Glutamatergic neuron (in vitro differentiated cells): Measurements from ENCODE around the gene CLMN. TPM values are rescaled to one million over a fixed set of nuclear protein-coding genes. Genes with fewer than 3 reads are reported as not detected.

Source experiments
- DNase-seq: peaks from one replicate; pipeline ENCODE4 v3.0.0; 2022
- H3K27ac Mint-ChIP-seq: one replicate; pipeline ENCODE4 v1.8.0; 2020; ENCODE audit warnings: mild to moderate bottlenecking, mixed read lengths, inconsistent platforms; ENCODE audit not compliant: unreplicated experiment
- H3K27me3 Mint-ChIP-seq: one replicate; pipeline ENCODE4 v1.8.0; 2020; ENCODE audit warnings: mild to moderate bottlenecking, moderate library complexity, mixed read lengths, inconsistent platforms; ENCODE audit not compliant: unreplicated experiment
- H3K36me3 Mint-ChIP-seq: one replicate; pipeline ENCODE4 v1.8.0; 2020; ENCODE audit warnings: mild to moderate bottlenecking, mixed read lengths, inconsistent platforms; ENCODE audit not compliant: unreplicated experiment
- H3K4me1 Mint-ChIP-seq: one replicate; pipeline ENCODE4 v1.8.0; 2020; ENCODE audit warnings: mild to moderate bottlenecking, low read depth, mixed read lengths, inconsistent platforms; ENCODE audit not compliant: unreplicated experiment
- H3K4me3 Mint-ChIP-seq: one replicate; pipeline ENCODE4 v1.8.0; 2020; ENCODE audit warnings: mild to moderate bottlenecking, mixed read lengths, inconsistent platforms; ENCODE audit not compliant: unreplicated experiment
- H3K9me3 Mint-ChIP-seq: one replicate; pipeline ENCODE4 v1.8.0; 2020; ENCODE audit warnings: mild to moderate bottlenecking, moderate library complexity, mixed read lengths, inconsistent platforms; ENCODE audit not compliant: unreplicated experiment
- total RNA-seq: library from RNA; stranded (reverse); fragmentation: NEBNext Ultra II Directional; extraction: Animal tissue kit (Norgen Biotek cat#: 25700); gene quantifications from one replicate; pipeline ENCODE4 v1.2.1, GENCODE V29; 2021; ENCODE audit not compliant: unreplicated experiment
- TF ChIP-seq, protein P1 (sequence below): fragments of 200-600 bp; sonication (generic); IDR thresholded peaks from one replicate; pipeline ENCODE4 v1.5.0; 2021; ENCODE audit not compliant: partially characterized antibody, unreplicated experiment

The CLMN gene
- total RNA-seq, 1 donor from 2014 or later: 17.6 TPM

DNA sequence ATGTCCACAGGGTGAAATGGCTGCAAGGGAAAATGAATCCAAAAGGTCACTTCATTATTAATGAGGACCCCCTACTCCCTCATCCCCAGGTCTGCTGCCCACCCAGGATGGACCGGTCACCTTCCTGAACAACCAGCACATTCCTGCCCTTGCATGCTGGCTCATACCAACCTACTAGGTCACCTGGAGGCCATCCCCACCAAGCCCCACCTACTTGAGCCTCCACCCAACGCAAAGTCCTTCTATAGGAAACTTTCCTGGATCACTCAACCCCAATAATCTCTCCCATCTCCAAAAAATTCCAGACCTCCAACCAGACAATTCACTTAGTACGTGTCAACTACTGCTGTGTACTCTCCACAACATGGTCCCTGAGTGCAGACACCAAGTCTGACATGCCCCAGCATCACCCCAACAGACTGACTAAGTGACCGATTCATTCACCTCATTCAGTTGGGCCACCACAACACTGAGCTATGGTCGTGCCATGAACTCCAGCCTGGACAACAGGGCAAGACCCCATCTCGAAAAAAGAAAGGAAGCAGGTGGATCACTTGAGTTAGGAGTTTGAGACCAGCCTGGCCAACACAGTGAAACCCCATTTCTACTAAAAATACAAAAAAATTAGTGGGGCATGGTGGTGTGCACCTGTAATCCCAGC is 18.1 kb downstream of the CLMN start:
- DNase-seq: no peak
- H3K4me1 Mint-ChIP-seq: peaks cover 32% of the 10 kb centered on the region
- H3K9me3 Mint-ChIP-seq: peaks cover 5% of the 10 kb centered on the region
- H3K4me3 Mint-ChIP-seq: no peak overlapping the region
- no peak overlapping the region for H3K27ac Mint-ChIP-seq
- H3K27me3 Mint-ChIP-seq: peaks cover 6% of the 10 kb centered on the region
- H3K36me3 Mint-ChIP-seq: peaks cover 4% of the 10 kb centered on the region
- TF ChIP-seq, protein P1, sequence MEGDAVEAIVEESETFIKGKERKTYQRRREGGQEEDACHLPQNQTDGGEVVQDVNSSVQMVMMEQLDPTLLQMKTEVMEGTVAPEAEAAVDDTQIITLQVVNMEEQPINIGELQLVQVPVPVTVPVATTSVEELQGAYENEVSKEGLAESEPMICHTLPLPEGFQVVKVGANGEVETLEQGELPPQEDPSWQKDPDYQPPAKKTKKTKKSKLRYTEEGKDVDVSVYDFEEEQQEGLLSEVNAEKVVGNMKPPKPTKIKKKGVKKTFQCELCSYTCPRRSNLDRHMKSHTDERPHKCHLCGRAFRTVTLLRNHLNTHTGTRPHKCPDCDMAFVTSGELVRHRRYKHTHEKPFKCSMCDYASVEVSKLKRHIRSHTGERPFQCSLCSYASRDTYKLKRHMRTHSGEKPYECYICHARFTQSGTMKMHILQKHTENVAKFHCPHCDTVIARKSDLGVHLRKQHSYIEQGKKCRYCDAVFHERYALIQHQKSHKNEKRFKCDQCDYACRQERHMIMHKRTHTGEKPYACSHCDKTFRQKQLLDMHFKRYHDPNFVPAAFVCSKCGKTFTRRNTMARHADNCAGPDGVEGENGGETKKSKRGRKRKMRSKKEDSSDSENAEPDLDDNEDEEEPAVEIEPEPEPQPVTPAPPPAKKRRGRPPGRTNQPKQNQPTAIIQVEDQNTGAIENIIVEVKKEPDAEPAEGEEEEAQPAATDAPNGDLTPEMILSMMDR: no peak

GRCh38 chr14:95300697-95301526 is 18.8 kb downstream of the CLMN start:
- Mint-ChIP-seq H3K4me3 (no peak overlapping the region), H3K27ac (no peak overlapping the region), H3K27me3 (peaks cover 3% of the 10 kb centered on the region), H3K4me1 (peaks cover 31% of the 10 kb centered on the region), H3K36me3 (peaks cover 4% of the 10 kb centered on the region), H3K9me3 (peaks cover 3% of the 10 kb centered on the region)
- TF ChIP-seq, protein P1: no peak
- no peak for DNase-seq

- no peak overlapping the region for H3K27ac Mint-ChIP-seq
- H3K9me3 Mint-ChIP-seq: peaks cover 8% of the 10 kb centered on the region
- peaks cover 8% of the 10 kb centered on the region for H3K36me3 Mint-ChIP-seq
- no peaks in the 10 kb centered on the region for H3K27me3 Mint-ChIP-seq
- DNase-seq: no peak
- TF ChIP-seq, protein P1: no peak
- peaks cover 30% of the 10 kb centered on the region for H3K4me1 Mint-ChIP-seq
- H3K4me3 Mint-ChIP-seq: no peak overlapping the region
Observed at GRCh38 chr14:95300002-95300696, 19.6 kb downstream of the CLMN start.

GRCh38 chr14:95299271-95299670 is 20.4 kb downstream of the CLMN start:
- Mint-ChIP-seq H3K9me3 (peaks cover 8% of the 10 kb centered on the region), H3K27ac (no peak overlapping the region), H3K4me3 (no peak overlapping the region), H3K36me3 (peaks cover 11% of the 10 kb centered on the region), H3K27me3 (peaks cover under 1% of the 10 kb centered on the region), H3K4me1 (peaks cover 24% of the 10 kb centered on the region)
- no peak for DNase-seq
- TF ChIP-seq, protein P1: no peak
